K562 (cell line): ENCODE measurements around the gene TMEM151A. TPM values are rescaled to one million over a fixed set of nuclear protein-coding genes. Genes with fewer than 3 reads are reported as not detected.
A peak's percentile ranks its signal among the peaks of the same experiment; 100 is the strongest.

Experiments used
- E2F4 ChIP-seq: sonication (generic); formaldehyde crosslinking; IDR thresholded peaks from 2 replicates; pipeline ENCODE4 v1.8.0; 2022; ENCODE audit warnings: mild to moderate bottlenecking, low read depth, missing genetic modification reagents
- JUN ChIP-seq, 2 experiments: sonication (generic) in 1 of 2; formaldehyde crosslinking in 1 of 2; IDR thresholded peaks; 2 replicates each; pipeline versions ENCODE4 v1.6.1 to v1.8.0; 2012 to 2022; ENCODE audit warnings: borderline replicate concordance in 2 of 2, mild to moderate bottlenecking in 2 of 2, improper control_type of control experiment in 1 of 2, low read depth in 1 of 2, low read length in 1 of 2, missing genetic modification reagents in 1 of 2
- KDM2B ChIP-seq: fragments of 250-450 bp; sonication (Bioruptor Pico); IDR thresholded peaks from 2 replicates; pipeline ENCODE4 v1.8.0; 2021; ENCODE audit warnings: mild to moderate bottlenecking, moderate library complexity
- MBD2 ChIP-seq: sonication (generic); IDR thresholded peaks from 2 replicates; pipeline ENCODE4 v1.6.1; 2016; ENCODE audit warnings: low read depth, borderline replicate concordance
- NFYB ChIP-seq: IDR thresholded peaks from 2 replicates; pipeline ENCODE4 v1.6.1; 2011; ENCODE audit warnings: mild to moderate bottlenecking, moderate library complexity; ENCODE audit not compliant: insufficient read length; ENCODE audit errors: extremely low read depth
- POLR2AphosphoS2 ChIP-seq: IDR thresholded peaks from 2 replicates; pipeline ENCODE4 v1.6.1; 2012; ENCODE audit warnings: low read length, improper control_type of control experiment
- POLR2G ChIP-seq: fragments of 200-400 bp; formaldehyde crosslinking; IDR thresholded peaks from 2 replicates; pipeline ENCODE4 v1.6.1; 2017; ENCODE audit warnings: low read depth, mild to moderate bottlenecking, antibody characterized with exemption, low read length, moderate library complexity
- POLR3G ChIP-seq: IDR thresholded peaks from 2 replicates; pipeline ENCODE4 v1.6.1; 2011; ENCODE audit not compliant: insufficient read length, insufficient replicate concordance; ENCODE audit errors: extremely low read depth
- TSHZ1 ChIP-seq: fragments of 250-450 bp; sonication (Bioruptor Pico); IDR thresholded peaks from 2 replicates; pipeline ENCODE4 v1.4.0; 2020; ENCODE audit warnings: mild to moderate bottlenecking, moderate library complexity
- YBX1 ChIP-seq: fragments of 450-650 bp; IDR thresholded peaks from 2 replicates; pipeline ENCODE4 v1.7.1; 2016; ENCODE audit warnings: mild to moderate bottlenecking
- ZBTB11 ChIP-seq, 3 experiments: fragments of 200-800 bp in 1 of 3; fragments of 250-450 bp in 1 of 3; fragments of 450-650 bp in 1 of 3; sonication (Bioruptor Pico) in 1 of 3; sonication (Bioruptor generic) in 1 of 3; formaldehyde crosslinking in 1 of 3; IDR thresholded peaks; 2 replicates each; pipeline versions ENCODE4 v1.6.1 to v1.8.0; 2016 to 2022; ENCODE audit warnings: mild to moderate bottlenecking in 2 of 3, missing genetic modification characterization in 2 of 3, missing compliant biosample characterization in 1 of 3, moderate library complexity in 1 of 3
- ZBTB34 ChIP-seq: fragments of 250-450 bp; sonication (Bioruptor Pico); IDR thresholded peaks from 2 replicates; pipeline ENCODE4 v1.8.0; 2021; ENCODE audit warnings: mild to moderate bottlenecking, moderate library complexity
- ZFP91 ChIP-seq: sonication (generic); formaldehyde crosslinking; IDR thresholded peaks from 2 replicates; pipeline ENCODE4 v1.8.0; 2022; ENCODE audit warnings: mild to moderate bottlenecking, missing genetic modification reagents
- ZFPM2 ChIP-seq: fragments of 250-450 bp; sonication (Bioruptor Pico); IDR thresholded peaks from 2 replicates; pipeline ENCODE4 v1.5.1; 2022; ENCODE audit warnings: mild to moderate bottlenecking
- ZNF12 ChIP-seq: sonication (generic); formaldehyde crosslinking; IDR thresholded peaks from 2 replicates; pipeline ENCODE4 v1.4.0; 2020; ENCODE audit warnings: mild to moderate bottlenecking, missing genetic modification reagents
- polyA plus RNA-seq, 8 experiments: library from polyadenylated mRNA; depleted of rRNA in 4 of 8; stranded (reverse) in 5 of 8; unstranded in 3 of 8; fragments of >200 nt; fragmentation: Nextera tagmentation in 2 of 8; fragmentation: Illumina TruSeq in 1 of 8; extraction: Ambion mirVana in 2 of 8; extraction: Trizol in 1 of 8; gene quantifications; 2 replicates each; pipeline versions ENCODE4 v1.2.1 to v1.2.3, GENCODE V29; 2011 to 2014; ENCODE audit warnings: inconsistent platforms in 1 of 8, missing spikeins in 1 of 8
- total RNA-seq, 7 experiments: library from RNA; depleted of rRNA in 6 of 7; stranded (reverse); fragments of >200 nt in 6 of 7; fragmentation: Illumina TruSeq in 2 of 7; extraction: Trizol in 2 of 7; gene quantifications; 2 replicates each; pipeline versions ENCODE4 v1.2.1 to v1.2.3, GENCODE V29; 2011 to 2021; ENCODE audit warnings: low replicate concordance in 1 of 7

Gene TMEM151A
- total and polyA plus RNA-seq, 9 of the 15 experiments (the other 6 are each of a cell fraction or from before 2014, with no cell fraction given) = not detected

GRCh38 chr11:66278363-66279091 is 13.2 kb upstream of the TMEM151A start (continued):
- TF ChIP-seq ZBTB11 (CRISPR knock-in tag; IDR thresholded peaks at IDR 0.05) (no peak), POLR3G (no peak), E2F4 (CRISPR knock-in tag) (no peak), KDM2B (CRISPR knock-in tag) (no peak), POLR2AphosphoS2 (no peak), NFYB (no peak), JUN (IDR thresholded peaks at IDR 0.05; ENCODE audit: borderline replicate concordance, low read depth, low read length) (no peak), JUN (CRISPR knock-in tag; IDR thresholded peaks at IDR 0.05; ENCODE audit: borderline replicate concordance) (no peak), YBX1 (no peak), ZFP91 (CRISPR knock-in tag) (no peak), ZBTB34 (no peak), ZNF12 (CRISPR knock-in tag) (no peak), MBD2 (no peak), ZFPM2 (CRISPR knock-in tag) (no peak), POLR2G (peak; percentile 65), TSHZ1 (no peak)
